ENCODE measurements around the gene SCYL2. TPM values are rescaled to one million over a fixed set of nuclear protein-coding genes. Genes with fewer than 3 reads are reported as not detected.
"Not testable (repeated sequence)": the region's sequence is repeated elsewhere in the genome, so short reads cannot be mapped to it uniquely, and the experiment has no call there.

Gene SCYL2
- total and polyA plus RNA-seq, 2 experiments from 2014 or later, result 15.0 to 57.5 TPM

DNA sequence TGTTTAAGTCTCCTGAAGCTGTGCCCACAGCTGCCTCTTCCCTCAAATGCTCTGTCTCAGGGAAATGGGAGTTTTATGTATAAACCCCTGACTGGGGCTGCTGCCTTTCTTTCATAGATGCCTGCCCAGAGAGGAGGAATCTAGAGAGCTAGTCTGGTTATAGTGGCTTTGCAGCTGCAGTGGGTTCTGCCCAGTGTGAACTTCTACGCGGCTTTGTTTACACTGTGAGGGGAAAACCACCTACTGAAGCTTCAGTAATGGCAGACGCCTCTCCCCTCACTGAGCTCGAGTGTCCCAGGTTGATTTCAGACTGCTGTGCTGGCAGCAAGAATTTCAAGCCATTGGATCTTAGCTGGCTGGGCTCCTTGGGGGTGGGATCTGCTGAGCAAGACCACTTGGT is 36.9 kb downstream of the SCYL2 start:
- no peaks in the 10 kb centered on the region for H4K20me1 ChIP-seq (replicated peaks; ENCODE audit: insufficient read depth)
- no peak for DNase-seq (ENCODE audit: low spot score)
- no peak overlapping the region for H3K27ac Mint-ChIP-seq
- peaks cover 21% of the 10 kb centered on the region for H3K36me3 ChIP-seq (ENCODE audit: insufficient read depth)
- no peak overlapping the region for H2AFZ ChIP-seq
- H3K27me3 ChIP-seq (ENCODE audit: insufficient read depth), result no peaks in the 10 kb centered on the region
- H3F3A ChIP-seq (replicated peaks; ENCODE audit: low read depth), result no peaks in the 10 kb centered on the region
- H3K4me2 ChIP-seq, result no peak overlapping the region
- peaks cover 91% of the 10 kb centered on the region for H3K36me3 Mint-ChIP-seq (ENCODE audit: low read depth)
- H3K4me3 Mint-ChIP-seq, result no peak overlapping the region
- no peaks in the 10 kb centered on the region for H3K4me1 Mint-ChIP-seq
- no peaks in the 10 kb centered on the region for H3K4me1 ChIP-seq (ENCODE audit: insufficient read depth)
- H3K27ac ChIP-seq (ENCODE audit: low read depth), result no peak overlapping the region
- peaks cover 4% of the 10 kb centered on the region for H3K27me3 Mint-ChIP-seq (ENCODE audit: insufficient read depth, low read depth, poor library complexity)
- TF ChIP-seq NANOG (IDR thresholded peaks at IDR 0.05; ENCODE audit: borderline replicate concordance) (no peak), EZH2 (IDR thresholded peaks at IDR 0.05; ENCODE audit: low read depth, unreplicated experiment) (no peak), JUNB (IDR thresholded peaks at IDR 0.05; ENCODE audit: unreplicated experiment) (no peak), CREB1 (CRISPR knock-in tag; IDR thresholded peaks at IDR 0.05; ENCODE audit: low read depth) (no peak), REST (IDR thresholded peaks at IDR 0.05; ENCODE audit: unreplicated experiment) (no peak)
- TF ChIP-seq, protein P1, sequence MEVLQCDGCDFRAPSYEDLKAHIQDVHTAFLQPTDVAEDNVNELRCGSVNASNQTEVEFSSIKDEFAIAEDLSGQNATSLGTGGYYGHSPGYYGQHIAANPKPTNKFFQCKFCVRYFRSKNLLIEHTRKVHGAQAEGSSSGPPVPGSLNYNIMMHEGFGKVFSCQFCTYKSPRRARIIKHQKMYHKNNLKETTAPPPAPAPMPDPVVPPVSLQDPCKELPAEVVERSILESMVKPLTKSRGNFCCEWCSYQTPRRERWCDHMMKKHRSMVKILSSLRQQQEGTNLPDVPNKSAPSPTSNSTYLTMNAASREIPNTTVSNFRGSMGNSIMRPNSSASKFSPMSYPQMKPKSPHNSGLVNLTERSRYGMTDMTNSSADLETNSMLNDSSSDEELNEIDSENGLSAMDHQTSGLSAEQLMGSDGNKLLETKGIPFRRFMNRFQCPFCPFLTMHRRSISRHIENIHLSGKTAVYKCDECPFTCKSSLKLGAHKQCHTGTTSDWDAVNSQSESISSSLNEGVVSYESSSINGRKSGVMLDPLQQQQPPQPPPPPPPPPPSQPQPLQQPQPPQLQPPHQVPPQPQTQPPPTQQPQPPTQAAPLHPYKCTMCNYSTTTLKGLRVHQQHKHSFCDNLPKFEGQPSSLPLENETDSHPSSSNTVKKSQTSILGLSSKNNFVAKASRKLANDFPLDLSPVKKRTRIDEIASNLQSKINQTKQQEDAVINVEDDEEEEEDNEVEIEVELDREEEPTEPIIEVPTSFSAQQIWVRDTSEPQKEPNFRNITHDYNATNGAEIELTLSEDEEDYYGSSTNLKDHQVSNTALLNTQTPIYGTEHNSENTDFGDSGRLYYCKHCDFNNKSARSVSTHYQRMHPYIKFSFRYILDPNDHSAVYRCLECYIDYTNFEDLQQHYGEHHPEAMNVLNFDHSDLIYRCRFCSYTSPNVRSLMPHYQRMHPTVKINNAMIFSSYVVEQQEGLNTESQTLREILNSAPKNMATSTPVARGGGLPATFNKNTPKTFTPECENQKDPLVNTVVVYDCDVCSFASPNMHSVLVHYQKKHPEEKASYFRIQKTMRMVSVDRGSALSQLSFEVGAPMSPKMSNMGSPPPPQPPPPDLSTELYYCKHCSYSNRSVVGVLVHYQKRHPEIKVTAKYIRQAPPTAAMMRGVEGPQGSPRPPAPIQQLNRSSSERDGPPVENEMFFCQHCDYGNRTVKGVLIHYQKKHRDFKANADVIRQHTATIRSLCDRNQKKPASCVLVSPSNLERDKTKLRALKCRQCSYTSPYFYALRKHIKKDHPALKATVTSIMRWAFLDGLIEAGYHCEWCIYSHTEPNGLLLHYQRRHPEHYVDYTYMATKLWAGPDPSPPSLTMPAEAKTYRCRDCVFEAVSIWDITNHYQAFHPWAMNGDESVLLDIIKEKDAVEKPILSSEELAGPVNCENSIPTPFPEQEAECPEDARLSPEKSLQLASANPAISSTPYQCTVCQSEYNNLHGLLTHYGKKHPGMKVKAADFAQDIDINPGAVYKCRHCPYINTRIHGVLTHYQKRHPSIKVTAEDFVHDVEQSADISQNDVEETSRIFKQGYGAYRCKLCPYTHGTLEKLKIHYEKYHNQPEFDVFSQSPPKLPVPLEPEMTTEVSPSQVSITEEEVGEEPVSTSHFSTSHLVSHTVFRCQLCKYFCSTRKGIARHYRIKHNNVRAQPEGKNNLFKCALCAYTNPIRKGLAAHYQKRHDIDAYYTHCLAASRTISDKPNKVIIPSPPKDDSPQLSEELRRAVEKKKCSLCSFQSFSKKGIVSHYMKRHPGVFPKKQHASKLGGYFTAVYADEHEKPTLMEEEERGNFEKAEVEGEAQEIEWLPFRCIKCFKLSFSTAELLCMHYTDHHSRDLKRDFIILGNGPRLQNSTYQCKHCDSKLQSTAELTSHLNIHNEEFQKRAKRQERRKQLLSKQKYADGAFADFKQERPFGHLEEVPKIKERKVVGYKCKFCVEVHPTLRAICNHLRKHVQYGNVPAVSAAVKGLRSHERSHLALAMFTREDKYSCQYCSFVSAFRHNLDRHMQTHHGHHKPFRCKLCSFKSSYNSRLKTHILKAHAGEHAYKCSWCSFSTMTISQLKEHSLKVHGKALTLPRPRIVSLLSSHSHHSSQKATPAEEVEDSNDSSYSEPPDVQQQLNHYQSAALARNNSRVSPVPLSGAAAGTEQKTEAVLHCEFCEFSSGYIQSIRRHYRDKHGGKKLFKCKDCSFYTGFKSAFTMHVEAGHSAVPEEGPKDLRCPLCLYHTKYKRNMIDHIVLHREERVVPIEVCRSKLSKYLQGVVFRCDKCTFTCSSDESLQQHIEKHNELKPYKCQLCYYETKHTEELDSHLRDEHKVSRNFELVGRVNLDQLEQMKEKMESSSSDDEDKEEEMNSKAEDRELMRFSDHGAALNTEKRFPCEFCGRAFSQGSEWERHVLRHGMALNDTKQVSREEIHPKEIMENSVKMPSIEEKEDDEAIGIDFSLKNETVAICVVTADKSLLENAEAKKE (CRISPR knock-in tag; IDR thresholded peaks at IDR 0.05), result no peak
- TF ChIP-seq, protein P2, sequence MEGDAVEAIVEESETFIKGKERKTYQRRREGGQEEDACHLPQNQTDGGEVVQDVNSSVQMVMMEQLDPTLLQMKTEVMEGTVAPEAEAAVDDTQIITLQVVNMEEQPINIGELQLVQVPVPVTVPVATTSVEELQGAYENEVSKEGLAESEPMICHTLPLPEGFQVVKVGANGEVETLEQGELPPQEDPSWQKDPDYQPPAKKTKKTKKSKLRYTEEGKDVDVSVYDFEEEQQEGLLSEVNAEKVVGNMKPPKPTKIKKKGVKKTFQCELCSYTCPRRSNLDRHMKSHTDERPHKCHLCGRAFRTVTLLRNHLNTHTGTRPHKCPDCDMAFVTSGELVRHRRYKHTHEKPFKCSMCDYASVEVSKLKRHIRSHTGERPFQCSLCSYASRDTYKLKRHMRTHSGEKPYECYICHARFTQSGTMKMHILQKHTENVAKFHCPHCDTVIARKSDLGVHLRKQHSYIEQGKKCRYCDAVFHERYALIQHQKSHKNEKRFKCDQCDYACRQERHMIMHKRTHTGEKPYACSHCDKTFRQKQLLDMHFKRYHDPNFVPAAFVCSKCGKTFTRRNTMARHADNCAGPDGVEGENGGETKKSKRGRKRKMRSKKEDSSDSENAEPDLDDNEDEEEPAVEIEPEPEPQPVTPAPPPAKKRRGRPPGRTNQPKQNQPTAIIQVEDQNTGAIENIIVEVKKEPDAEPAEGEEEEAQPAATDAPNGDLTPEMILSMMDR (conservative IDR thresholded peaks at IDR 0.05; ENCODE audit: low read depth in 2 of 2), result no peak
- H3K4me3 ChIP-seq, result no peak overlapping the region
- H3K9me3 Mint-ChIP-seq, result peaks cover 46% of the 10 kb centered on the region
- no peak for ATAC-seq
- peaks cover 18% of the 10 kb centered on the region for H3K79me2 ChIP-seq (replicated peaks; ENCODE audit: insufficient read depth)
- peaks cover 14% of the 10 kb centered on the region; the same call in 1 of the 2 replicates for H3K9me2 ChIP-seq (ENCODE audit: insufficient read depth)

DNA sequence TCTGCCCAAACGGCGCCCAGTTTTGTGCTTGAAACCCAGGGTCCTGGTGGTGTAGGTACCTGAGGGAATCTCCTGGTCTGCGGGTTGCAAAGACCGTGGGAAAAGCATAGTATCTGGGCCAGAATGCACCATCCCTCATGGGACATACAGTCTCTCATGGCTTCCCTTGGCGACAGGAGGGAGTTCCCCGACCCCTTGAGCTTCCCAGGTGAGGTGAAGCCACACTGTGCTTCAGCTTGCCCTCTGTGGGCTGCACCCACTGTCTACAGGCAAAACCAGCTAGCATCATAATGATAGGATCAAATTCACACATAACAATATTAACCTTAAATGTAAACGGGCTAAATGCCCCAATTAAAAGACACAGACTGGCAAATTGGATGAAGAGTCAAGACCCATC is 37.4 kb downstream of the SCYL2 start:
- H2AFZ ChIP-seq; H3K27me3 ChIP-seq (ENCODE audit: insufficient read depth); H3K4me1 ChIP-seq (ENCODE audit: insufficient read depth); DNase-seq (ENCODE audit: low spot score); H3K4me1 Mint-ChIP-seq; H3K27me3 Mint-ChIP-seq (ENCODE audit: insufficient read depth, low read depth, poor library complexity); H3K27ac ChIP-seq (ENCODE audit: low read depth); H3F3A ChIP-seq (replicated peaks; ENCODE audit: low read depth); H4K20me1 ChIP-seq (replicated peaks; ENCODE audit: insufficient read depth); H3K27ac Mint-ChIP-seq; H3K4me2 ChIP-seq; H3K4me3 ChIP-seq; ATAC-seq; H3K4me3 Mint-ChIP-seq: not testable (repeated sequence)
- Mint-ChIP-seq H3K9me3 (peaks cover 46% of the 10 kb centered on the region), H3K36me3 (ENCODE audit: low read depth) (peaks cover 89% of the 10 kb centered on the region)
- Histone ChIP-seq H3K36me3 (ENCODE audit: insufficient read depth) (peaks cover 21% of the 10 kb centered on the region), H3K9me2 (ENCODE audit: insufficient read depth) (peaks cover 14% of the 10 kb centered on the region; the same call in 1 of the 2 replicates), H3K79me2 (replicated peaks; ENCODE audit: insufficient read depth) (peaks cover 18% of the 10 kb centered on the region)

Data from GM23338 (cell line).